Body of pancreas (tissue), 2 donors: ENCODE measurements around the gene ABCD1. TPM values are rescaled to one million over a fixed set of nuclear protein-coding genes. Genes with fewer than 3 reads are reported as not detected.

Source experiments
- total RNA-seq, 2 donors: library from RNA; depleted of rRNA; stranded (reverse); fragments of >200 nt; gene quantifications; one replicate each; pipeline ENCODE4 v1.1.0, GENCODE V29; 2016

Gene ABCD1
- total RNA-seq, 2 donors from 2014 or later = 11.2 to 31.6 TPM

Other genes starting within 250 kb of the ABCD1 start
- 10 to 100 TPM; 30.7 to 34.0 TPM for gene BGN, start 229.9 kb upstream of the ABCD1 start, total RNA-seq
- not detected for gene ATP2B3, start 207.2 kb upstream of the ABCD1 start, total RNA-seq
- gene CCNQ, start 125.7 kb upstream of the ABCD1 start, total RNA-seq = 10 to 100 TPM in 1 of 2 donors, 1 to 10 TPM in 1; 8.6 to 23.9 TPM
- gene DUSP9, start 77.7 kb upstream of the ABCD1 start, total RNA-seq = not detected
- not detected for gene PNCK, start 51.0 kb upstream of the ABCD1 start, total RNA-seq
- gene SLC6A8, start 36.9 kb upstream of the ABCD1 start, total RNA-seq = 10 to 100 TPM; 11.7 to 18.5 TPM
- gene BCAP31, start 469 bp upstream of the ABCD1 start, total RNA-seq = 10 to 100 TPM; 64.6 TPM
- gene PLXNB3, start 39.4 kb downstream of the ABCD1 start, total RNA-seq = 10 to 100 TPM in 1 of 2 donors, 1 to 10 TPM in 1; 4.2 to 13.2 TPM
- gene SRPK3, start 56.2 kb downstream of the ABCD1 start, total RNA-seq = not detected
- gene IDH3G, start 69.5 kb downstream of the ABCD1 start, total RNA-seq = 10 to 100 TPM; 25.2 to 27.7 TPM
- 100 to 1,000 TPM; 115 to 238 TPM for gene SSR4, start 69.8 kb downstream of the ABCD1 start, total RNA-seq
- 1 to 10 TPM; 1.6 to 2.6 TPM for gene PDZD4, start 105.7 kb downstream of the ABCD1 start, total RNA-seq
- 1 to 10 TPM; 1.8 to 7.9 TPM for gene L1CAM, start 161.3 kb downstream of the ABCD1 start, total RNA-seq
- gene AVPR2, start 179.8 kb downstream of the ABCD1 start, total RNA-seq = under 1 TPM; 0.66 to 0.78 TPM
- gene ARHGAP4, start 201.4 kb downstream of the ABCD1 start, total RNA-seq = 10 to 100 TPM in 1 of 2 donors, 1 to 10 TPM in 1; 8.6 to 16.6 TPM
- 10 to 100 TPM; 30.3 to 74.7 TPM for gene NAA10, start 210.2 kb downstream of the ABCD1 start, total RNA-seq
- gene RENBP, start 219.8 kb downstream of the ABCD1 start, total RNA-seq = 1 to 10 TPM in 1 of 2 donors, under 1 TPM in 1; 0.66 to 6.0 TPM
- 10 to 100 TPM; 16.6 to 62.6 TPM for gene HCFC1, start 247.0 kb downstream of the ABCD1 start, total RNA-seq
- gene TMEM187, start 247.9 kb downstream of the ABCD1 start, total RNA-seq = 10 to 100 TPM in 1 of 2 donors, 1 to 10 TPM in 1; 8.8 to 10.9 TPM